Loucy (cell line): ENCODE measurements around the gene CELSR3.

ENCODE experiments used
- EZH2phosphoT487 ChIP-seq: fragments of 200-600 bp; IDR thresholded peaks from 2 replicates; pipeline ENCODE4 v1.6.1; 2018; ENCODE audit warnings: antibody characterized with exemption, mild to moderate bottlenecking, moderate library complexity, borderline replicate concordance
- TF ChIP-seq, protein P1 (sequence below): fragments of 200-600 bp; sonication (generic); conservative IDR thresholded peaks from 2 replicates; pipeline ENCODE4 v1.5.1; 2014; ENCODE audit warnings: mild to moderate bottlenecking, antibody characterized with exemption, low read length

- TF ChIP-seq, protein P1, sequence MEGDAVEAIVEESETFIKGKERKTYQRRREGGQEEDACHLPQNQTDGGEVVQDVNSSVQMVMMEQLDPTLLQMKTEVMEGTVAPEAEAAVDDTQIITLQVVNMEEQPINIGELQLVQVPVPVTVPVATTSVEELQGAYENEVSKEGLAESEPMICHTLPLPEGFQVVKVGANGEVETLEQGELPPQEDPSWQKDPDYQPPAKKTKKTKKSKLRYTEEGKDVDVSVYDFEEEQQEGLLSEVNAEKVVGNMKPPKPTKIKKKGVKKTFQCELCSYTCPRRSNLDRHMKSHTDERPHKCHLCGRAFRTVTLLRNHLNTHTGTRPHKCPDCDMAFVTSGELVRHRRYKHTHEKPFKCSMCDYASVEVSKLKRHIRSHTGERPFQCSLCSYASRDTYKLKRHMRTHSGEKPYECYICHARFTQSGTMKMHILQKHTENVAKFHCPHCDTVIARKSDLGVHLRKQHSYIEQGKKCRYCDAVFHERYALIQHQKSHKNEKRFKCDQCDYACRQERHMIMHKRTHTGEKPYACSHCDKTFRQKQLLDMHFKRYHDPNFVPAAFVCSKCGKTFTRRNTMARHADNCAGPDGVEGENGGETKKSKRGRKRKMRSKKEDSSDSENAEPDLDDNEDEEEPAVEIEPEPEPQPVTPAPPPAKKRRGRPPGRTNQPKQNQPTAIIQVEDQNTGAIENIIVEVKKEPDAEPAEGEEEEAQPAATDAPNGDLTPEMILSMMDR: no peak
- no peak for TF ChIP-seq EZH2phosphoT487
Measured at GRCh38 chr3:48684480-48685143, 21.9 kb upstream of the CELSR3 start.
